OCI-LY3 (cell line): ENCODE measurements around the gene NPBWR2.

Experiments used
- EZH2phosphoT487 ChIP-seq: fragments of 200-600 bp; shearing (Covaris generic); IDR thresholded peaks from 2 replicates; pipeline ENCODE4 v1.6.1; 2018; ENCODE audit warnings: antibody characterized with exemption, mixed run types, low read depth
- TF ChIP-seq, protein P1 (sequence below): fragments of 200-600, 300-600 bp; sonication (generic); IDR thresholded peaks from 2 replicates; pipeline ENCODE4 v1.5.1; 2014; ENCODE audit warnings: antibody characterized with exemption, low read length, low read depth

DNA sequence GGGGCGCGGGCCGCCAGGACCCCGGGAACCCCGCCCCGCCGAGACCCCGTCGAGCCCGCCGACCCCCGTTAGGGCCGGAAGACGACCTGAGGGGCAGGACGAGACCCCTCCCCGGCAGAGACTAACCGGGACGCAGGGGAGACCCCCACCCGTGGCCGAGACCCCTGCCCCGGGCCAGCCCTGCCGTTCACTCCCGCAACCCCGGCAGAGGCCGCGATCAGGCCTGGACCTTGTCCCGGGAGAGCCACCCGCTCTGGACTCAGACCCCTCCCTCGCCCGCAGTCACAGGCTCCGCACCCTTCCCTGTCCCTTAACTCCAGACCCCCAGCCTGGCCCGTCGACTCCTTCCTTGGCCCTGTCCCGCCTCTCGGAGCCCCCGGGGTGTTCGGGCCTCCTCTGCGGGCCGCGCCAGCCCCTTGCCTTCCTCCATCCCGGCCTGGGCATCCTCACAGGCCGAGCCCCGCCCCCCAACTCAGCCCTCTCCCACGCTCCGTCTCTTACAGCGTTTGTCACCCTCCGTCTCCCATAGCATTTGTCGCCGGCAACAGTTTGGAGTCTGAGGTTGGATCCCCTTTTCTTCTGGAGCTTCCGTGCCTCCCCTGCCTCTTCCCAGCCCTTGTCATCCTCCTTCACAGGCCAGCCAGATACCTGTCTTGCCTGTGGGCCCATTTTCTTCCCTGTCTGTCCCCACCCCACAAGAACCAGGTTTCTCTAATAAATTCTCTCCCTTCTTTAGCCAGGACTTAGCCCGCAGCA lies 43.8 kb downstream of the NPBWR2 start:
- TF ChIP-seq, protein P1, sequence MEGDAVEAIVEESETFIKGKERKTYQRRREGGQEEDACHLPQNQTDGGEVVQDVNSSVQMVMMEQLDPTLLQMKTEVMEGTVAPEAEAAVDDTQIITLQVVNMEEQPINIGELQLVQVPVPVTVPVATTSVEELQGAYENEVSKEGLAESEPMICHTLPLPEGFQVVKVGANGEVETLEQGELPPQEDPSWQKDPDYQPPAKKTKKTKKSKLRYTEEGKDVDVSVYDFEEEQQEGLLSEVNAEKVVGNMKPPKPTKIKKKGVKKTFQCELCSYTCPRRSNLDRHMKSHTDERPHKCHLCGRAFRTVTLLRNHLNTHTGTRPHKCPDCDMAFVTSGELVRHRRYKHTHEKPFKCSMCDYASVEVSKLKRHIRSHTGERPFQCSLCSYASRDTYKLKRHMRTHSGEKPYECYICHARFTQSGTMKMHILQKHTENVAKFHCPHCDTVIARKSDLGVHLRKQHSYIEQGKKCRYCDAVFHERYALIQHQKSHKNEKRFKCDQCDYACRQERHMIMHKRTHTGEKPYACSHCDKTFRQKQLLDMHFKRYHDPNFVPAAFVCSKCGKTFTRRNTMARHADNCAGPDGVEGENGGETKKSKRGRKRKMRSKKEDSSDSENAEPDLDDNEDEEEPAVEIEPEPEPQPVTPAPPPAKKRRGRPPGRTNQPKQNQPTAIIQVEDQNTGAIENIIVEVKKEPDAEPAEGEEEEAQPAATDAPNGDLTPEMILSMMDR: no peak
- TF ChIP-seq EZH2phosphoT487: no peak
